ENCODE data around the gene RIT1. TPM values are rescaled to one million over a fixed set of nuclear protein-coding genes. Genes with fewer than 3 reads are reported as not detected.

RIT1 gene
- total and polyA plus RNA-seq, 2 of the 13 experiments (the other 11 are each of a cell fraction or from before 2014, with no cell fraction given), result 12.2 to 32.2 TPM

- TF ChIP-seq ZFP91 (CRISPR knock-in tag; IDR thresholded peaks at IDR 0.05; ENCODE audit: borderline replicate concordance), result peak; percentile 35; the same call in 1 of the 2 replicates
- peak; percentile 51; the same call in 1 of the 3 replicates for TF ChIP-seq MXI1 (IDR thresholded peaks at IDR 0.05; ENCODE audit: borderline replicate concordance, low read depth, low read length)
- TF ChIP-seq SMAD3 (CRISPR knock-in tag; IDR thresholded peaks at IDR 0.05), result 0 out of 2 replicates have a peak, but pooled peaks have one; percentile 22
- no peak for TF ChIP-seq SOX13 (IDR thresholded peaks at IDR 0.05)
- 0 out of 4 replicates have a peak, but pooled peaks of 1 of the 2 experiments have one; percentile 15 for TF ChIP-seq SOX13 (CRISPR knock-in tag; conservative IDR thresholded peaks at IDR 0.05 in 1 of 2, IDR thresholded peaks at IDR 0.05 in 1 of 2)
- peak; percentile 29 for TF ChIP-seq TEAD3 (CRISPR knock-in tag; optimal IDR thresholded peaks at IDR 0.05; ENCODE audit: borderline replicate concordance)
- TF ChIP-seq PATZ1 (CRISPR knock-in tag; IDR thresholded peaks at IDR 0.05), result peak; percentile 64; the same call in 1 of the 2 replicates
- TF ChIP-seq SALL1 (CRISPR knock-in tag; IDR thresholded peaks at IDR 0.05), result peak; percentile 31; the same call in 1 of the 2 replicates
- TF ChIP-seq YEATS4 (CRISPR knock-in tag; IDR thresholded peaks at IDR 0.05; ENCODE audit: borderline replicate concordance), result peak; percentile 69; the same call in 1 of the 2 replicates
- no peak for TF ChIP-seq ZNF142 (CRISPR knock-in tag; IDR thresholded peaks at IDR 0.05)
- TF ChIP-seq ZNF878 (CRISPR knock-in tag; IDR thresholded peaks at IDR 0.05), result no peak
- no peak for TF ChIP-seq DZIP1 (CRISPR knock-in tag; IDR thresholded peaks at IDR 0.05)
- TF ChIP-seq ZNF792 (CRISPR knock-in tag; IDR thresholded peaks at IDR 0.05), result 0 out of 2 replicates have a peak, but pooled peaks have one; percentile 16
- peak; percentile 68; the same call in 1 of the 2 replicates for TF ChIP-seq ELF1 (CRISPR knock-in tag; IDR thresholded peaks at IDR 0.05)
Measured at GRCh38 chr1:155911156-155912055, at the start of gene RIT1 (continued).
